NCI-H1436 (cell line): ENCODE measurements around the gene AGT.
"Not testable (repeated sequence)": the region's sequence is repeated elsewhere in the genome, so short reads cannot be mapped to it uniquely, and the experiment has no call there.

ENCODE experiments used
- DNase-seq: peaks from one replicate; lab custom pipeline; 2025; lab: John Stamatoyannopoulos, UW

The AGT gene

GRCh38 chr1:230707732-230708630 lies 5.9 kb downstream of the AGT start:
- no peak for DNase-seq

- DNase-seq = no peak
These were observed 6.8 kb downstream of the AGT start for GRCh38 chr1:230706887-230707731.

- no peak for DNase-seq
These were observed 7.8 kb downstream of the AGT start for GRCh38 chr1:230706020-230706699.

GRCh38 chr1:230705289-230706019 lies 8.5 kb downstream of the AGT start:
- DNase-seq = no peak

GRCh38 chr1:230704830-230705229 lies 9.1 kb downstream of the AGT start:
- DNase-seq = no peak

- no peak for DNase-seq
These were observed 10.1 kb downstream of the AGT start for GRCh38 chr1:230703679-230704385.

GRCh38 chr1:230702934-230703678 lies 10.8 kb downstream of the AGT start:
- no peak for DNase-seq

- DNase-seq = no peak
These were observed 11.8 kb downstream of the AGT start for GRCh38 chr1:230701895-230702768.

GRCh38 chr1:230701434-230701833 lies 12.5 kb downstream of the AGT start:
- no peak for DNase-seq

- DNase-seq = no peak
These were observed 13.8 kb downstream of the AGT start for GRCh38 chr1:230700132-230700531.

GRCh38 chr1:230699716-230700115 lies 14.2 kb downstream of the AGT start:
- DNase-seq = no peak

GRCh38 chr1:230698964-230699363 lies 15.0 kb downstream of the AGT start:
- DNase-seq = not testable (repeated sequence)

GRCh38 chr1:230698130-230698529 lies 15.8 kb downstream of the AGT start:
- DNase-seq = no peak

- DNase-seq = no peak
These were observed 17.0 kb downstream of the AGT start for GRCh38 chr1:230696722-230697437.

- DNase-seq = no peak
These were observed 17.7 kb downstream of the AGT start for GRCh38 chr1:230696218-230696617.

GRCh38 chr1:230694991-230695390 lies 18.9 kb downstream of the AGT start:
- DNase-seq = no peak

- no peak for DNase-seq
These were observed 19.5 kb downstream of the AGT start for GRCh38 chr1:230694464-230694863.

GRCh38 chr1:230693777-230694176 lies 20.1 kb downstream of the AGT start:
- DNase-seq = no peak

GRCh38 chr1:230693221-230693620 lies 20.7 kb downstream of the AGT start:
- DNase-seq = no peak
